CD4-positive, alpha-beta T cell (primary cell): Measurements from ENCODE around the gene ZNF581. TPM values are rescaled to one million over a fixed set of nuclear protein-coding genes. Genes with fewer than 3 reads are reported as not detected.
A peak's percentile ranks its signal among the peaks of the same experiment; 100 is the strongest.

Experiments
- ATAC-seq: fragments of 200-7000 bp; cut with Tn5 transposase; one replicate; pipeline ENCODE4 v1.10.0; 2022; ENCODE audit warnings: mild to moderate bottlenecking; ENCODE audit not compliant: poor library complexity
- CTCF ChIA-PET: fragments of 350-600 bp; sonication (Branson Sonifier 250); formaldehyde crosslinking; loops from one replicate; lab custom pipeline; 2021; ENCODE audit warnings: antibody characterized with exemption, inconsistent platforms; lab: Charles Lee
- POLR2A ChIA-PET: fragments of 350-600 bp; sonication (Branson Sonifier 250); formaldehyde crosslinking; loops from one replicate; lab custom pipeline; 2021; ENCODE audit warnings: antibody characterized with exemption, inconsistent platforms; lab: Charles Lee
- DNase-seq, 14 experiments: peaks; one replicate each; pipeline ENCODE4 v3.0.0-alpha.2; 2013 to 2020; ENCODE audit warnings: mixed read lengths in 2 of 14
- H3K27ac ChIP-seq, 2 donors: one replicate each; pipeline versions ENCODE4 v1.5.1 to v1.7.0; 2013; ENCODE audit warnings: low read length in 2 of 2, low read depth in 1 of 2, mild to moderate bottlenecking in 1 of 2
- H3K27me3 ChIP-seq, 2 experiments: 1 replicate in 1 of 2; 2 replicates in 1 of 2; pipeline versions ENCODE4 v1.6.1 to v1.7.0; 2013; ENCODE audit warnings: low read length in 2 of 2, control low read depth in 1 of 2, mild to moderate bottlenecking in 1 of 2, moderate library complexity in 1 of 2; ENCODE audit not compliant: insufficient read depth in 2 of 2, control insufficient read depth in 1 of 2
- H3K36me3 ChIP-seq: one replicate; pipeline ENCODE4 v1.6.1; 2013; ENCODE audit warnings: low read length, control low read depth; ENCODE audit not compliant: insufficient read depth
- H3K4me1 ChIP-seq: one replicate; pipeline ENCODE4 v1.6.1; 2013; ENCODE audit warnings: low read length, control low read depth; ENCODE audit not compliant: insufficient read depth
- H3K4me3 ChIP-seq: one replicate; pipeline ENCODE4 v1.5.1; 2013; ENCODE audit warnings: mild to moderate bottlenecking, low read length, moderate library complexity
- H3K9me3 ChIP-seq, 2 experiments: 1 replicate in 1 of 2; 2 replicates in 1 of 2; pipeline versions ENCODE4 v1.6.1 to v1.7.0; 2013; ENCODE audit warnings: low read length in 2 of 2, mild to moderate bottlenecking in 2 of 2, control low read depth in 1 of 2, moderate library complexity in 1 of 2; ENCODE audit not compliant: control insufficient read depth in 1 of 2, insufficient read depth in 1 of 2
- H3K27ac Mint-ChIP-seq: one replicate; pipeline ENCODE4 v1.8.0; 2020; ENCODE audit warnings: mixed read lengths
- H3K27me3 Mint-ChIP-seq: one replicate; pipeline ENCODE4 v1.8.0; 2021; ENCODE audit warnings: mixed read lengths
- H3K36me3 Mint-ChIP-seq: one replicate; pipeline ENCODE4 v1.8.0; 2021; ENCODE audit warnings: low read depth, mixed read lengths
- H3K4me1 Mint-ChIP-seq: one replicate; pipeline ENCODE4 v1.8.0; 2021; ENCODE audit warnings: low read depth, mixed read lengths
- H3K4me3 Mint-ChIP-seq: one replicate; pipeline ENCODE4 v1.8.0; 2020; ENCODE audit warnings: mild to moderate bottlenecking, mixed read lengths
- H3K9me3 Mint-ChIP-seq: one replicate; pipeline ENCODE4 v1.8.0; 2020; ENCODE audit warnings: mixed read lengths
- CTCF ChIP-seq: fragments of 200-600 bp; IDR thresholded peaks from one replicate; pipeline ENCODE4 v1.8.0; 2022; ENCODE audit warnings: antibody characterized with exemption, mild to moderate bottlenecking
- intact Hi-C, 2 experiments: fragments of 100-400 bp; cut with DNase I in 1 of 2; cut with micrococcal nuclease in 1 of 2; formaldehyde crosslinking; loops; one replicate each; pipeline versions ENCODE4 v1.15.1 to v1.9.0; 2023 to 2025; cut with DNase I, micrococcal nuclease
- total RNA-seq, 174 experiments: library from RNA in 2 of 174; stranded (reverse) in 2 of 174; gene quantifications; one replicate each; pipeline ENCODE4 v1.2.3 and lab custom pipeline; 2021 to 2026

Gene ZNF581
- total RNA-seq, 2 experiments from 2014 or later = 23.1 to 24.7 TPM

GRCh38 chr19:55599842-55600661, 43.4 kb upstream of the ZNF581 start, which contains the start of gene ZNF524:
Gene ZNF524 (plus strand): TSS chr19:55600288. CDS start chr19:55602113, 1,825 bp downstream.
- H3K27me3 Mint-ChIP-seq = no peaks in the 10 kb centered on the region
- DNase-seq = peak; percentile 66 to 94 (median 80)
- H3K4me3 Mint-ChIP-seq = peak within 1 kb of the TSS; percentile 99
- H3K4me1 Mint-ChIP-seq = peaks cover 29% of the 10 kb centered on the region
- H3K27ac Mint-ChIP-seq = peak within 1 kb of the TSS; percentile 95
- ChIA-PET POLR2A (interaction anchor here (0.6 to 2.9 kb wide), 25 partner anchors 13 to 482 kb away, joined by 3 to 42 read pairs (median 8); partner anchors contain the start of genes HSPBP1, ISOC2, KMT5C and PPP1R12C), CTCF (interaction anchor here (1.0 to 2.3 kb wide), 7 partner anchors 27 to 124 kb away, joined by 3 to 17 read pairs (median 6); partner anchors contain the start of gene ZNF628)
- no peaks in the 10 kb centered on the region for H3K9me3 Mint-ChIP-seq
- H3K36me3 Mint-ChIP-seq = peaks cover 56% of the 10 kb centered on the region
- Histone ChIP-seq H3K27ac (peak within 1 kb of the TSS; percentile 95 to 97), H3K4me3 (peak within 1 kb of the TSS; percentile 95), H3K4me1 (peaks cover 39% of the 10 kb centered on the region), H3K36me3 (peaks cover 16% of the 10 kb centered on the region), H3K27me3 (no peaks in the 10 kb centered on the region), H3K9me3 (no peaks in the 10 kb centered on the region)
- no peak for TF ChIP-seq CTCF
- ATAC-seq = peak; percentile 65
- intact Hi-C loops = loop anchor here (1.0 to 10.0 kb wide), 9 partner anchors 13 to 345 kb away; partner anchors contain the start of genes BRSK1 (in 1 of the 2), HSPBP1 (in 1 of the 2), KMT5C (in 1 of the 2) and PPP6R1 (in 1 of the 2)

GRCh38 chr19:55600662-55601028, 42.8 kb upstream of the ZNF581 start:
- CTCF ChIA-PET = interaction anchor here (2.1 to 2.3 kb wide), 2 partner anchors 32 to 97 kb away, joined by 11 to 17 read pairs; no protein-coding TSS in a partner anchor
- POLR2A ChIA-PET = interaction anchor here (1.2 to 2.9 kb wide), 6 partner anchors 14 to 341 kb away, joined by 3 to 38 read pairs (median 13); partner anchors contain the start of genes U2AF2 and ZNF579
- Mint-ChIP-seq H3K36me3 (peaks cover 50% of the 10 kb centered on the region), H3K27me3 (no peaks in the 10 kb centered on the region), H3K4me1 (peaks cover 29% of the 10 kb centered on the region), H3K4me3 (peak overlapping the region; percentile 90), H3K27ac (peak overlapping the region; percentile 83), H3K9me3 (no peaks in the 10 kb centered on the region)
- peaks cover 39% of the 10 kb centered on the region for H3K4me1 ChIP-seq
- DNase-seq (no peak), ATAC-seq (no peak)
- H3K27me3 ChIP-seq = no peaks in the 10 kb centered on the region
- intact Hi-C loops = loop anchor here in 1 of 2 experiments (10.0 kb wide), 2 partner anchors 196 to 346 kb away; partner anchors contain the start of genes PPP6R1 and UBE2S
- peak overlapping the region; percentile 68 to 95 for H3K27ac ChIP-seq
- H3K36me3 ChIP-seq = peaks cover 10% of the 10 kb centered on the region
- TF ChIP-seq CTCF = no peak
- peak overlapping the region; percentile 63 for H3K4me3 ChIP-seq
- H3K9me3 ChIP-seq = no peaks in the 10 kb centered on the region

- peak in 1 of 14 experiments; percentile 29 for DNase-seq
- Mint-ChIP-seq H3K27me3 (no peaks in the 10 kb centered on the region), H3K36me3 (peaks cover 50% of the 10 kb centered on the region), H3K4me3 (peak overlapping the region; percentile 90), H3K9me3 (no peaks in the 10 kb centered on the region), H3K27ac (peak overlapping the region; percentile 83), H3K4me1 (peaks cover 32% of the 10 kb centered on the region)
- CTCF ChIA-PET = no interaction called here
- H3K27me3 ChIP-seq = no peaks in the 10 kb centered on the region
- peak overlapping the region in 1 of 2 donors; percentile 68 for H3K27ac ChIP-seq
- ATAC-seq = no peak
- peak overlapping the region; percentile 63 for H3K4me3 ChIP-seq
- peaks cover 6% of the 10 kb centered on the region for H3K36me3 ChIP-seq
- H3K4me1 ChIP-seq = peaks cover 44% of the 10 kb centered on the region
- POLR2A ChIA-PET = interaction anchor here (1.2 to 2.9 kb wide), 6 partner anchors 16 to 342 kb away, joined by 3 to 38 read pairs (median 10); partner anchors contain the start of genes U2AF2, ZNF579 and ZNF784
- intact Hi-C loops = loop anchor here in 1 of 2 experiments (10.0 kb wide), 2 partner anchors 196 to 346 kb away; partner anchors contain the start of genes PPP6R1 and UBE2S
- no peak for TF ChIP-seq CTCF
- no peaks in the 10 kb centered on the region for H3K9me3 ChIP-seq
Observed at GRCh38 chr19:55601084-55601483, 42.4 kb upstream of the ZNF581 start.
